SK-N-MC (cell line): ENCODE data around the gene GABRB2.

Experiments used
- EZH2 ChIP-seq: fragments of 200-600 bp; sonication (generic); IDR thresholded peaks from one replicate; pipeline ENCODE4 v1.6.1; 2017; ENCODE audit warnings: antibody characterized with exemption
- FOXP2 ChIP-seq: optimal IDR thresholded peaks from 2 replicates; pipeline ENCODE3; 2011; ENCODE audit warnings: mild to moderate bottlenecking, moderate library complexity; ENCODE audit not compliant: insufficient read depth; ENCODE audit errors: extremely low read length, control extremely low read depth
- POLR2AphosphoS5 ChIP-seq: IDR thresholded peaks from 2 replicates; pipeline ENCODE4 v1.6.1; 2012; ENCODE audit warnings: mild to moderate bottlenecking, low read depth, low read length, borderline replicate concordance

DNA sequence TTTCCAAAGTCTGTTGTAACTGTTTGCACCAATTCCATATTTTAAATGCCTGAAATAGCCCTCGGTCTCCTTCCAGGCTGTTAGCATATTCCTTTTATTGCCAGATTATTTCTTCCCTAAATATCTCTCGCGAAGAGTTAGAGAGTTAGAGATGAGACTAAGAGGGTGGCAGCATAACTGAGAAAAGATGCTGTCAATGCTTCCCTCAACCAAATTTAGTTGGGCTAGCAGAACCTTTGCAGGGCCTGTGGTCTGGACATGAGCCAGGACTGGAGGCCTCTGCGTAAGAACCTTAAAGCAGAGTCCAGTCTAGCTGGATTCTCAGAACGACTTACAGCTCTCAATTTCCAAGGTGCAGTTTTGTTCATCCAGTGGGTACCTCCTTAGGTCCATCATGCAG, 135.9 kb downstream of the GABRB2 start:
- no peak for TF ChIP-seq EZH2
- TF ChIP-seq POLR2AphosphoS5, result no peak
- TF ChIP-seq FOXP2, result no peak
